OCI-LY1 (cell line): ENCODE measurements around the gene PTPRM.

Experiments used
- H2AFZ ChIP-seq: fragments of 200-600 bp; sonication (generic), shearing (Covaris generic); 2 replicates; pipeline ENCODE4 v1.6.0; 2014; ENCODE audit warnings: antibody characterized with exemption, mild to moderate bottlenecking, low read length
- H3F3A ChIP-seq: fragments of 200-600 bp; sonication (generic), shearing (Covaris generic); 2 replicates; pipeline ENCODE4 v1.6.0; 2014; ENCODE audit warnings: mild to moderate bottlenecking, antibody characterized with exemption, low read length, moderate library complexity; ENCODE audit not compliant: insufficient read depth
- H3K27ac ChIP-seq: fragments of 200-600 bp; sonication (generic); 2 replicates; pipeline ENCODE4 v1.5.1; 2014; ENCODE audit warnings: low read length, mixed run types, mild to moderate bottlenecking, low read depth; ENCODE audit not compliant: poor library complexity, severe bottlenecking
- H3K27me3 ChIP-seq: fragments of 200-600 bp; sonication (generic); 2 replicates; pipeline ENCODE4 v1.6.0; 2014; ENCODE audit warnings: antibody characterized with exemption, mild to moderate bottlenecking, low read length, moderate library complexity; ENCODE audit not compliant: insufficient read depth
- H3K36me3 ChIP-seq: fragments of 200-600 bp; sonication (generic); 2 replicates; pipeline ENCODE4 v1.6.1; 2014; ENCODE audit warnings: mild to moderate bottlenecking, antibody characterized with exemption, low read length, moderate library complexity, mixed read lengths; ENCODE audit not compliant: insufficient read depth
- H3K4me1 ChIP-seq: fragments of 200-600 bp; sonication (generic); 2 replicates; pipeline ENCODE4 v1.5.1; 2014; ENCODE audit warnings: mild to moderate bottlenecking, low read length, moderate library complexity; ENCODE audit not compliant: insufficient read depth, severe bottlenecking
- H3K4me2 ChIP-seq: fragments of 200-600 bp; sonication (generic), shearing (Covaris generic); 2 replicates; pipeline ENCODE4 v1.6.1; 2014; ENCODE audit warnings: low read length
- H3K4me3 ChIP-seq: fragments of 200-600 bp; sonication (generic); 2 replicates; pipeline ENCODE4 v1.5.1; 2014; ENCODE audit warnings: low read length, low read depth, mild to moderate bottlenecking, mixed read lengths; ENCODE audit not compliant: poor library complexity, severe bottlenecking
- H3K79me2 ChIP-seq: fragments of 200-600 bp; shearing (Covaris generic); 2 replicates; pipeline ENCODE4 v1.6.1; 2016; ENCODE audit warnings: mixed run types, low read length, mixed read lengths; ENCODE audit not compliant: insufficient read depth
- H3K9ac ChIP-seq: fragments of 200-600 bp; sonication (generic), shearing (Covaris generic); 2 replicates; pipeline ENCODE4 v1.6.1; 2014; ENCODE audit warnings: mild to moderate bottlenecking, low read length, mixed read lengths
- H3K9me2 ChIP-seq: fragments of 200-600 bp; sonication (generic), shearing (Covaris generic); 2 replicates; pipeline ENCODE4 v1.6.1; 2014; ENCODE audit warnings: low read depth, mild to moderate bottlenecking, low read length, mixed read lengths
- H3K9me3 ChIP-seq: fragments of 200-600 bp; shearing (Covaris generic); 2 replicates; pipeline ENCODE4 v1.6.1; 2014; ENCODE audit warnings: low read length, mixed read lengths
- H4K20me1 ChIP-seq: fragments of 200-600 bp; sonication (generic), shearing (Covaris generic); 2 replicates; pipeline ENCODE4 v1.6.0; 2016; ENCODE audit warnings: mild to moderate bottlenecking, low read length; ENCODE audit not compliant: insufficient read depth
- EZH2 ChIP-seq: fragments of 200-600 bp; sonication (generic), shearing (Covaris generic); IDR thresholded peaks from 2 replicates; pipeline ENCODE4 v1.8.0; 2017; ENCODE audit warnings: borderline replicate concordance, mixed run types, mild to moderate bottlenecking, antibody characterized with exemption, low read length, moderate library complexity, mixed read lengths
- TF ChIP-seq, protein P1 (sequence below): fragments of 200-600 bp; sonication (generic), shearing (Covaris generic); IDR thresholded peaks from 2 replicates; pipeline ENCODE4 v1.5.1; 2017; ENCODE audit warnings: mild to moderate bottlenecking, antibody characterized with exemption, low read length, moderate library complexity, mixed read lengths

PTPRM gene

DNA sequence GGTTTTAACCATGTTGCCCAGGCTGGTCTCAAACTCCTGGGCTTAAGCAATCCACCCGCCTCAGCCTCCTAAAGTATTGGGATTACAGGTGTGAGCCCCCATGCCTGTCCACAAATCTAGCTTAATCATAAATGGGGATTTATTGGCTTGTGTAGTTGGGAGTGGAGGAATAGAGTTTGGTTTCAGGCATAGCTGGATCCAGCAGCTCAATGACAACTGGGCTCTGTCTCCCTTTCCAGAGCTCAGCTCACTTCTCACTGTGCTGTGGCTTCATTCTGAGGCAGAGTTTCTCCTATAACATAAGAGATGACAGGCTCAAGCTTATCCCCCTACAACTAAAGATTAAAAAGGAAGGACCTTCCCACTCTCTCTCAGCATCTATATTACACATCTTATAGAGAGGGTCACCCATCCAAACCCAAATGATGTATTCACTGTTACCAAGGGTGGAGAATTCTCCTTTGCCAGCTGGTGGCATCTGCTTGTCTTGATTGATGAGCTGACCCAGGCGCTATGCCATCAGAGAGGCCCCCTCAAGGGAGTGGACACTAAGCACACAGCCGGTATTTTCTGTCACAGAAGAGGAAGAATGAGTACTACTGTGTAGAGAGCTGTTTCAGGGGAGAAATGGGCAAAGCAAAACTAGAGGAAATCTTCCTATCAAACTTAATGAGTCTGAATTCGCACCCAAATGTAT lies 280.4 kb downstream of the PTPRM start:
- Histone ChIP-seq H3K4me1 (no peaks in the 10 kb centered on the region), H3K4me2 (no peak overlapping the region), H3K36me3 (no peaks in the 10 kb centered on the region), H3K9me2 (no peaks in the 10 kb centered on the region), H3K9me3 (peaks cover 4% of the 10 kb centered on the region; the same call in 1 of the 2 replicates), H3K9ac (no peak overlapping the region), H4K20me1 (no peaks in the 10 kb centered on the region), H3K79me2 (no peaks in the 10 kb centered on the region), H3K4me3 (no peak overlapping the region), H3K27ac (no peak overlapping the region), H3K27me3 (no peaks in the 10 kb centered on the region), H2AFZ (no peak overlapping the region), H3F3A (no peaks in the 10 kb centered on the region)
- TF ChIP-seq, protein P1, sequence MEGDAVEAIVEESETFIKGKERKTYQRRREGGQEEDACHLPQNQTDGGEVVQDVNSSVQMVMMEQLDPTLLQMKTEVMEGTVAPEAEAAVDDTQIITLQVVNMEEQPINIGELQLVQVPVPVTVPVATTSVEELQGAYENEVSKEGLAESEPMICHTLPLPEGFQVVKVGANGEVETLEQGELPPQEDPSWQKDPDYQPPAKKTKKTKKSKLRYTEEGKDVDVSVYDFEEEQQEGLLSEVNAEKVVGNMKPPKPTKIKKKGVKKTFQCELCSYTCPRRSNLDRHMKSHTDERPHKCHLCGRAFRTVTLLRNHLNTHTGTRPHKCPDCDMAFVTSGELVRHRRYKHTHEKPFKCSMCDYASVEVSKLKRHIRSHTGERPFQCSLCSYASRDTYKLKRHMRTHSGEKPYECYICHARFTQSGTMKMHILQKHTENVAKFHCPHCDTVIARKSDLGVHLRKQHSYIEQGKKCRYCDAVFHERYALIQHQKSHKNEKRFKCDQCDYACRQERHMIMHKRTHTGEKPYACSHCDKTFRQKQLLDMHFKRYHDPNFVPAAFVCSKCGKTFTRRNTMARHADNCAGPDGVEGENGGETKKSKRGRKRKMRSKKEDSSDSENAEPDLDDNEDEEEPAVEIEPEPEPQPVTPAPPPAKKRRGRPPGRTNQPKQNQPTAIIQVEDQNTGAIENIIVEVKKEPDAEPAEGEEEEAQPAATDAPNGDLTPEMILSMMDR: no peak
- TF ChIP-seq EZH2: no peak

DNA sequence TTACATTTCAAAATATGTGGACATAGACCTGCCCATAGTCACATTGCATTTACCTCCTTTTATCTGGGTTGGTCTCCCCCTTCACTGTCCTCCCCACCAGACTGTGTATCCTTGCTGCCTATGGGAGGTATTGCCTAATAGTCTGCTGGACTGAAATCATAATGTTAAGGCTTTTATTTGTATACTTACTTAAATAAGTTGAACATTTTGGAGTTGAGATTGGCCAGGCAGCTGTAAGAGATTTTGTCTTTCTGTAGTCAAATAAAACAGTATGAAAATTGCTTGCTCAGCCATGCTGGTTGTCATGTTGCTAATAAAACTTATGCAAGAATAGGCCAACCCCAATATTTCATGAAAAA lies 280.9 kb downstream of the PTPRM start:
- Histone ChIP-seq H3F3A (no peaks in the 10 kb centered on the region), H3K79me2 (no peaks in the 10 kb centered on the region), H3K27ac (no peak overlapping the region), H4K20me1 (no peaks in the 10 kb centered on the region), H3K4me2 (no peak overlapping the region), H3K9ac (no peak overlapping the region), H3K9me3 (peaks cover 4% of the 10 kb centered on the region; the same call in 1 of the 2 replicates), H3K36me3 (no peaks in the 10 kb centered on the region), H3K4me1 (no peaks in the 10 kb centered on the region), H3K27me3 (no peaks in the 10 kb centered on the region), H2AFZ (no peak overlapping the region), H3K9me2 (no peaks in the 10 kb centered on the region), H3K4me3 (no peak overlapping the region)
- no peak for TF ChIP-seq EZH2
- TF ChIP-seq, protein P1: no peak

DNA sequence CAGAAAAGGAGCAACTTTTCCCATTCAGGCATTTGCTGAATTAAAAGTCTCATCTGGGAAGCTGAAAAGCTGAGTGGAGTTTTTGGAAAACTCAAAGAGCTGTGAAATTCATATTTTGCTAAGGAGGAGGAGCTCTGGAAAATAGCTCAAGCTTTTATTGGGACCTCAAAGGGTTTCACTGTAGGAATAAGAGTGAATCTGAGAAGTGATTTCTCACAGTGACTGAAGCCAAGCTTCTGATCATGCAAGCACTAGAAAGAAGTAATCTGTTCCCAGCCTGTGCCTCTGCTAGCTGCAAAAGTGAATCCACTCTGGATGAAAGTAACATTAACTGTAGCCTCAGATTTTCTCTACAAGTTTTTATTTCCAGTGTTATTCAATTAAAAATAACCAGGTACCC lies 283.3 kb downstream of the PTPRM start:
- H3K4me2 ChIP-seq: no peak overlapping the region
- H3F3A ChIP-seq: no peaks in the 10 kb centered on the region
- no peaks in the 10 kb centered on the region for H3K36me3 ChIP-seq
- no peaks in the 10 kb centered on the region for H3K9me3 ChIP-seq
- H3K4me3 ChIP-seq: no peak overlapping the region
- H3K27me3 ChIP-seq: no peaks in the 10 kb centered on the region
- TF ChIP-seq, protein P1: no peak
- no peak for TF ChIP-seq EZH2
- no peaks in the 10 kb centered on the region for H4K20me1 ChIP-seq
- no peak overlapping the region for H3K27ac ChIP-seq
- no peak overlapping the region for H2AFZ ChIP-seq
- H3K4me1 ChIP-seq: no peaks in the 10 kb centered on the region
- no peak overlapping the region for H3K9ac ChIP-seq
- H3K9me2 ChIP-seq: no peaks in the 10 kb centered on the region
- H3K79me2 ChIP-seq: no peaks in the 10 kb centered on the region
